PC-3 (cell line): Measurements from ENCODE around the gene ARMC12.

ENCODE experiments used
- EZH2 ChIP-seq: fragments of 300-600 bp; sonication (generic); IDR thresholded peaks from one replicate; pipeline ENCODE4 v1.6.1; 2017; ENCODE audit warnings: antibody characterized with exemption, mild to moderate bottlenecking, low read length; ENCODE audit not compliant: unreplicated experiment
- EZH2phosphoT487 ChIP-seq: fragments of 300-600 bp; sonication (generic); IDR thresholded peaks from 2 replicates; pipeline ENCODE4 v1.6.1; 2018; ENCODE audit warnings: mild to moderate bottlenecking, antibody characterized with exemption, low read length, borderline replicate concordance
- TF ChIP-seq, protein P1 (sequence below): fragments of 300-600 bp; sonication (generic); conservative IDR thresholded peaks from 2 replicates; pipeline ENCODE4 v1.5.1; 2017; ENCODE audit warnings: antibody characterized with exemption, low read depth, mild to moderate bottlenecking, low read length

DNA sequence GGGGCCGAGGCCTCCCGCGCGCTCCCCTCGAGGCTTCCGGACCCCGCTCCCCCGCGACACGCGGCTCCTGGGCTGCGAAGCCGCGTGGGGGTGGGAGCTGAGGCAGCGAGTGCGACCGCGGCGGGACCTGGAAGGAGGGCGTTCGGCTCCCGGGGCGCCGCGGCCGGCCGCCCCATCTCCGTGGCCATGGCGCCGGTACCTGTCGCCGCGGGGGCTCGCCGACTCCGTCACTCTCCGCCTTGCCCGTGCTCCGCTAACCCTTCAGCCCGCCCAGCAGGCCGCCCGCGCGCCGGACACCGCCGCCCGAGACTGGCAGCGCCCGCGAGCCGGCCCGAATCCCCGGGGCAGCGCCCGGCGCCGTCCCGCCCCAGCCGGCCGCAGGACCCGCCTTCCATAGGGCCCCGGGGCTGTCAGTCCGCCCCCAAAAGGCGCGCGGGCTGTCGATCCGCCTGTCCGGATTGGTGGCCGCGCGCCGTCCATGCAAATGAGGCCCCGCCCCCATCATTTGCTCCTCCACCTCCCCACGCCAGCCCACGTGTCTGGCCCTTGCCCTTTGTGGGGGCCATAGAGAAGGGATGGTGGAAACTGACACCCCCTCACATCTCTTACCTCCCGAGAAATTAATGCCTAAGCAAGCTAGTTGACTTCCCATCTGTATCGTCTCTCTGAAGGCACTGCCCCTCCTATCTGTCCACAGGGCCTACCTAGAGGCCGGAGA, 48.1 kb upstream of the ARMC12 start, which contains the start of gene FKBP5:
- TF ChIP-seq, protein P1, sequence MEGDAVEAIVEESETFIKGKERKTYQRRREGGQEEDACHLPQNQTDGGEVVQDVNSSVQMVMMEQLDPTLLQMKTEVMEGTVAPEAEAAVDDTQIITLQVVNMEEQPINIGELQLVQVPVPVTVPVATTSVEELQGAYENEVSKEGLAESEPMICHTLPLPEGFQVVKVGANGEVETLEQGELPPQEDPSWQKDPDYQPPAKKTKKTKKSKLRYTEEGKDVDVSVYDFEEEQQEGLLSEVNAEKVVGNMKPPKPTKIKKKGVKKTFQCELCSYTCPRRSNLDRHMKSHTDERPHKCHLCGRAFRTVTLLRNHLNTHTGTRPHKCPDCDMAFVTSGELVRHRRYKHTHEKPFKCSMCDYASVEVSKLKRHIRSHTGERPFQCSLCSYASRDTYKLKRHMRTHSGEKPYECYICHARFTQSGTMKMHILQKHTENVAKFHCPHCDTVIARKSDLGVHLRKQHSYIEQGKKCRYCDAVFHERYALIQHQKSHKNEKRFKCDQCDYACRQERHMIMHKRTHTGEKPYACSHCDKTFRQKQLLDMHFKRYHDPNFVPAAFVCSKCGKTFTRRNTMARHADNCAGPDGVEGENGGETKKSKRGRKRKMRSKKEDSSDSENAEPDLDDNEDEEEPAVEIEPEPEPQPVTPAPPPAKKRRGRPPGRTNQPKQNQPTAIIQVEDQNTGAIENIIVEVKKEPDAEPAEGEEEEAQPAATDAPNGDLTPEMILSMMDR = no peak
- no peak for TF ChIP-seq EZH2phosphoT487
- TF ChIP-seq EZH2 = no peak
